ENCODE results near the gene CDH13.

- no peak for TF ChIP-seq CTCF (IDR thresholded peaks at IDR 0.05)
- no peak for TF ChIP-seq POLR2AphosphoS5 (IDR thresholded peaks at IDR 0.05)
- TF ChIP-seq EP300 (IDR thresholded peaks at IDR 0.05) = no peak
- no peak for TF ChIP-seq POLR2A (IDR thresholded peaks at IDR 0.05; ENCODE audit: low read depth)
Measured at GRCh38 chr16:83196796-83197195, 570.0 kb downstream of the CDH13 start.

All from esophagus muscularis mucosa (tissue), 4 donors.